ENCODE measurements around the gene ARRB1. TPM values are rescaled to one million over a fixed set of nuclear protein-coding genes. Genes with fewer than 3 reads are reported as not detected.
A peak's percentile ranks its signal among the peaks of the same experiment; 100 is the strongest.

ARRB1 gene
- total and polyA plus RNA-seq, 7 donors, result 3.6 to 17.3 (median 7.4) TPM

DNA sequence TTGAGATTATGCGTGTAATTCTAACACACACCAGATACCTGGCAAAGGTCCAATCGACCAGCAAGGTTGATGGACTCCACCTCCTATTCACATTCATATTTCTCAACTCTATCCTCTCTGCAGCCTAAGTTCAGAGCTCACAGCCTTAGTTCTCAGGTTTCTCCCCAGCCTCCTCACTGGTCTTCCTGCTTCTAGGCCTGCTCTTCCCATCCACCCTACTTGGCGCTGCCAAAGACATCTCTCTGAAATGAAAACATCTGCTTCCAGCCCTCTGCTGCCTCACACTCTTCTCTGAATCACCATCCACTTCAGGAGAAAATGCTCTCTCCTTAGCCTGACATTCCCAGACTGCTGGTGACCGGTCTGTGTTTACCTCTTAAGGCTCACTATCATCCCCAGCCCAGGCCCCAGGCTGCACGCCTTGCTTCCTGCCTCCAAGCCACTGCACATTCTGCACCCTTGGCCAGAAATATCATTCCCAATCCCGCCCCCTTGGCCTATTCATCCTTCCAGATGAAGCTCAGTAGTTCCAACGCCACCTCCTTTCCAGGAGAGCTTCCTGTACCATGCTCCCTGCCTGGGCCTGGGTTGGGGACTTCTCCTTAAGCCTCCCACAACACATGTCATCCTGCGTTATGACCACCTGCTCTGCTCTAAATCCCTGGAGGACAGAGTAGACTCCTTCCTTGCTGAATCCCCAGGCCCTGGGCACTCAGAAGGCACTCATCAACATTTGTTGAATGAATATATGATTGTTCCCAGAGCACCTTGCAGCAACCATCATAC lies 3.5 kb downstream of the ARRB1 start:
- Histone ChIP-seq H3K9me3 (no peaks in the 10 kb centered on the region), H3K36me3 (ENCODE audit: insufficient read depth in 1 of 2, low read depth in 1 of 2) (no peaks in the 10 kb centered on the region), H3K4me1 (peaks cover 28% of the 10 kb centered on the region), H3K4me3 (no peak overlapping the region), H3K27me3 (ENCODE audit: insufficient read depth in 3 of 3, low read length in 2 of 3) (no peaks in the 10 kb centered on the region), H3K27ac (peak overlapping the region; percentile 58)
- DNase-seq, result no peak
- TF ChIP-seq, protein P1, sequence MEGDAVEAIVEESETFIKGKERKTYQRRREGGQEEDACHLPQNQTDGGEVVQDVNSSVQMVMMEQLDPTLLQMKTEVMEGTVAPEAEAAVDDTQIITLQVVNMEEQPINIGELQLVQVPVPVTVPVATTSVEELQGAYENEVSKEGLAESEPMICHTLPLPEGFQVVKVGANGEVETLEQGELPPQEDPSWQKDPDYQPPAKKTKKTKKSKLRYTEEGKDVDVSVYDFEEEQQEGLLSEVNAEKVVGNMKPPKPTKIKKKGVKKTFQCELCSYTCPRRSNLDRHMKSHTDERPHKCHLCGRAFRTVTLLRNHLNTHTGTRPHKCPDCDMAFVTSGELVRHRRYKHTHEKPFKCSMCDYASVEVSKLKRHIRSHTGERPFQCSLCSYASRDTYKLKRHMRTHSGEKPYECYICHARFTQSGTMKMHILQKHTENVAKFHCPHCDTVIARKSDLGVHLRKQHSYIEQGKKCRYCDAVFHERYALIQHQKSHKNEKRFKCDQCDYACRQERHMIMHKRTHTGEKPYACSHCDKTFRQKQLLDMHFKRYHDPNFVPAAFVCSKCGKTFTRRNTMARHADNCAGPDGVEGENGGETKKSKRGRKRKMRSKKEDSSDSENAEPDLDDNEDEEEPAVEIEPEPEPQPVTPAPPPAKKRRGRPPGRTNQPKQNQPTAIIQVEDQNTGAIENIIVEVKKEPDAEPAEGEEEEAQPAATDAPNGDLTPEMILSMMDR (IDR thresholded peaks at IDR 0.05), result no peak
- ATAC-seq, result peak in 1 of 4 donors; percentile 20
- WGBS, 3 donors, result 46 to 52% (median 47%) methylated on average over 8 of the region's 8 CpGs
- intact Hi-C loops (cut with DNase I), result no loop called here

DNA sequence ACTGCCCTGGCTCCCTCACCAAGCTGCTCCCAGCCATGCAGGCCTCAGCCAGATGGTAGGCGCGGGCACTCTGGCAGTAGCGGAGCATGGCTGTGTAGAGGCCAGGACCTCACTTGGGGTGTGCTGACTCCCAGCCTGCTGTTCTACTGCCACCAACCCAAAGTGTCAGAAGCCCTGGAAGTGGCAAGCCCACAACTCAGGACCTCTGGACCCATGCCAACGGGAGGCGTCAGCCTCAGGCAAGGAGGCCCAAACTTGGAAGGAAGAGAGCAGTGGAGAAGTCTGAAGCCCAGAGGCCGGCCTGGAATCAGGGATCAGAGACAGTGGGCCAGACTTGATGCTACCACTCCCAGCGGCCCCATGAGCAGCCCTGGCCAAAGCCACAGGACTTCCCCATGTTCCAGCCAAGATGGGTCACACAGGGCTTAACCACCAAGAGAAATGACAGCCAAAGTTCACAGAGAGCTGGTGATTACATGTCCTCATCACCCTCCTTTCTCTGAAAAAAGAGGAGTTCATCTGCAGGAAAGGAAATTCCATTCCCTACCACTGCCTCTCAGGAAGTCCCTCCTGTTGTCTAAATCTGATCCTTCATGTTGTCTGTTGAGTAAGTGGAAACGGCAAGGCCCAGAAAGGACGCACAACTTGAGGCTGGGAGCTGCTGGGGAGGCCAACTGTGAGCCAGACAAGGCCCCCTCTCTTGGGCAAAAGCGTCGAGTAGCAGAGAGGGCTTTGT lies 4.4 kb downstream of the ARRB1 start:
- ATAC-seq, result peak in 1 of 4 donors; percentile 33
- no peaks in the 10 kb centered on the region for H3K36me3 ChIP-seq (ENCODE audit: insufficient read depth in 1 of 2, low read depth in 1 of 2)
- H3K9me3 ChIP-seq, result no peaks in the 10 kb centered on the region
- no peak overlapping the region for H3K4me3 ChIP-seq
- H3K27ac ChIP-seq, result peak overlapping the region; percentile 58
- peaks cover 28% of the 10 kb centered on the region for H3K4me1 ChIP-seq
- TF ChIP-seq, protein P1 (IDR thresholded peaks at IDR 0.05), result no peak
- H3K27me3 ChIP-seq (ENCODE audit: insufficient read depth in 3 of 3, low read length in 2 of 3), result no peaks in the 10 kb centered on the region
- intact Hi-C loops (cut with DNase I), result no loop called here
- DNase-seq, result peak; percentile 68 to 75
- WGBS, 3 donors, result 61 to 67% (median 61%) methylated on average over 11 of the region's 11 CpGs

DNA sequence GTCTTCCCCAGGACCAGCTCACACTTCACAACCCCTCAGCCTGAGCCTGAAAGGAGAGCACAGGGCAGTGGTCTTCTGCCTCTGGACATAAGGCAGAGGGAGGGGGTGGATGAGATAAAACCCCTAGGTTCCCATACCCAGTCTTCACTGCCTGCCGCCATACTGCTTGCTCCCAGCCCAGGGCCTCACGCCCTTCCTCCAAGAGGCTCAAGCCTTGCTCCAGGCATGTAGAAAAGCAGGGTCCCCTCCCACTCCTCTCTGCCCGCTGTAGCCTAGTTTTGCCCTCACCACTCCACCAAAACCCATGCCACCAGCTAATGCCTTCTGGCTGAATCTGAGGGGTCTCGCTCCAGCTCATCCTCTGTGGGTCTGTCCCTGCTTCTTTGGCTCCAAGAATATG lies 5.2 kb downstream of the ARRB1 start:
- Histone ChIP-seq H3K4me3 (no peak overlapping the region), H3K27me3 (ENCODE audit: insufficient read depth in 3 of 3, low read length in 2 of 3) (no peaks in the 10 kb centered on the region), H3K9me3 (no peaks in the 10 kb centered on the region), H3K36me3 (ENCODE audit: insufficient read depth in 1 of 2, low read depth in 1 of 2) (no peaks in the 10 kb centered on the region), H3K27ac (no peak overlapping the region), H3K4me1 (peaks cover 32% of the 10 kb centered on the region)
- TF ChIP-seq, protein P1 (IDR thresholded peaks at IDR 0.05), result no peak
- WGBS, 3 donors, result 94 to 100% (median 99%) methylated on average over 4 of the region's 4 CpGs
- DNase-seq (no peak), ATAC-seq (no peak)
- intact Hi-C loops (cut with DNase I), result no loop called here

DNA sequence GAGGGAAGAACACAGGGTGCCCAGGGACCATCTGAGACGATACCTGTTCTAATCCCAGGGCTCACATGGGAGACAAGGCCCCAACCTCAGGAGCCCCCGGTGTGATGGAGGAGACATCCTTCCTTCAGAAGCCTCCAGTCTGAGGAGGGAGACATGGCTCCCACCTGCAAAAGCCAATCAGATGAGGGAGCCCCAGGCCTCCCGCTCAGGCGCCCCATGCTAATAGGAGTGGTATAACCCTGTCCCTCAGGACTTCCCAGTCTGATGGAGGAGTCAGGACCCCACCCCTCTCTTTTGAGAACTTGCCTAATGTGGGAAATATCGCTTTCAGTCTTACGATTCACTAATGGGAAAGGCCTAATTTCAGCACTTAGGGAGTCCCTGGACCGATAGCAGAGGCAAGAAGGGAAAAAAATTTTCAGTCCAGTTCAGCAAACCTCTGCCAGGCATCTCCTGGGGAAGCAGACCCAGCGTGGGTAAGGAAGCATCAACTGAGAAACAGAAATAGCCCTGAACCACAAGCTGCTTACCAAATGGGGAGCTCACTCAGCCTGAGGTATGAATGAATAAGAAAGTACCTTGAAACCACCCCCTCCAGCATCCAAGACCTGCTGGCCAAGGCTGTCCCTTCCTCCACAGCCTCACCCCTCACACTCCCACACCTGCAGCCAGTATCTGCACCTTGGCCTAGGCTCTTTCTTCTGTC lies 5.9 kb downstream of the ARRB1 start:
- DNase-seq (no peak), ATAC-seq (no peak)
- WGBS, 3 donors, result 83 to 90% (median 90%) methylated on average over 8 of the region's 8 CpGs
- intact Hi-C loops (cut with DNase I), result no loop called here
- Histone ChIP-seq H3K27ac (no peak overlapping the region), H3K36me3 (ENCODE audit: insufficient read depth in 1 of 2, low read depth in 1 of 2) (no peaks in the 10 kb centered on the region), H3K9me3 (no peaks in the 10 kb centered on the region), H3K27me3 (ENCODE audit: insufficient read depth in 3 of 3, low read length in 2 of 3) (no peaks in the 10 kb centered on the region), H3K4me1 (peaks cover 32% of the 10 kb centered on the region), H3K4me3 (no peak overlapping the region)
- TF ChIP-seq, protein P1 (IDR thresholded peaks at IDR 0.05), result no peak

Measured in psoas muscle (tissue), 8 donors.